Skeletal muscle satellite cell (primary cell): Measurements from ENCODE around the gene PITRM1.
"Not testable (repeated sequence)": the region's sequence is repeated elsewhere in the genome, so short reads cannot be mapped to it uniquely, and the experiment has no call there.

Experiments used
- H3K27me3 ChIP-seq: 2 replicates; pipeline ENCODE4 v1.7.0; 2013; ENCODE audit warnings: low read length; ENCODE audit not compliant: control insufficient read depth, insufficient read depth
- H3K36me3 ChIP-seq: 2 replicates; pipeline ENCODE4 v1.7.0; 2013; ENCODE audit warnings: mild to moderate bottlenecking, control low read depth, low read length; ENCODE audit not compliant: insufficient read depth
- H3K4me1 ChIP-seq: 2 replicates; pipeline ENCODE4 v1.7.0; 2013; ENCODE audit warnings: low read length; ENCODE audit not compliant: control insufficient read depth, insufficient read depth
- H3K4me2 ChIP-seq: 2 replicates; pipeline ENCODE4 v1.7.0; 2013; ENCODE audit warnings: mild to moderate bottlenecking, low read length
- H3K4me3 ChIP-seq: 2 replicates; pipeline ENCODE4 v1.7.0; 2013; ENCODE audit warnings: low read length
- H3K9ac ChIP-seq: 2 replicates; pipeline ENCODE4 v1.7.0; 2013; ENCODE audit warnings: mild to moderate bottlenecking, low read depth, low read length, moderate library complexity
- H3K9me3 ChIP-seq: replicated peaks from 2 replicates; pipeline ENCODE4 v1.7.0; 2013; ENCODE audit warnings: mild to moderate bottlenecking, control low read depth, low read length

Gene PITRM1

GRCh38 chr10:3173171-3173878 is 743 bp upstream of the PITRM1 start:
- H3K27me3 ChIP-seq: peaks cover 32% of the 10 kb centered on the region
- peaks cover 19% of the 10 kb centered on the region for H3K4me1 ChIP-seq
- H3K9me3 ChIP-seq: no peaks in the 10 kb centered on the region
- H3K4me2 ChIP-seq: peak overlapping the region; percentile 86
- no peak overlapping the region for H3K9ac ChIP-seq
- peaks cover 17% of the 10 kb centered on the region for H3K36me3 ChIP-seq
- peak overlapping the region; percentile 65 for H3K4me3 ChIP-seq

DNA sequence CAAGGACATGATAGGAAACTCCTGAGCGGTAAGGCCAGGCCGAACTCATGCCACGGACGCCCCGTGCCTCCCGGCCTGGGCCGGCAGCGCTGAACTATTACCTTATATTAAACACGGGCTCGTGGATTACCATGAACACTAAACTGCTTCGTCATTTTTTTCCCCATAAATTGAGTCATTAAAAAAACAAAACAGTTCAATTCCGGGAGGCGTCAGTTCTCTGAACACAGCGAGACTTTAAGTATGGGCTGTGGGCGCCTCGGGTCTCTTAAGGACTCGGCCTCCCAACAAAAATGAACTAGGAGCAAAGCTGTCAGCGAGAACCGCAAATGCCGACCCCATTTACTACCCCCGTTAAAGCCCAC is 519 bp downstream of the PITRM1 start:
- Histone ChIP-seq H3K4me1 (peaks cover 19% of the 10 kb centered on the region), H3K27me3 (peaks cover 19% of the 10 kb centered on the region), H3K4me3 (peak overlapping the region; percentile 88), H3K4me2 (peak overlapping the region; percentile 83), H3K36me3 (peaks cover 29% of the 10 kb centered on the region), H3K9me3 (no peaks in the 10 kb centered on the region), H3K9ac (peak overlapping the region; percentile 99)

- peaks cover 13% of the 10 kb centered on the region for H3K27me3 ChIP-seq
- peaks cover 34% of the 10 kb centered on the region for H3K36me3 ChIP-seq
- H3K4me1 ChIP-seq: peaks cover 19% of the 10 kb centered on the region
- peak overlapping the region; percentile 83 for H3K4me2 ChIP-seq
- peak overlapping the region; percentile 99 for H3K9ac ChIP-seq
- H3K4me3 ChIP-seq: peak overlapping the region; percentile 88
- not testable (repeated sequence) for H3K9me3 ChIP-seq
Observed at GRCh38 chr10:3171488-3171887, 1.1 kb downstream of the PITRM1 start.

- Histone ChIP-seq H3K4me3 (no peak overlapping the region), H3K27me3 (no peaks in the 10 kb centered on the region), H3K9ac (peak overlapping the region; percentile 14), H3K4me1 (peaks cover 19% of the 10 kb centered on the region), H3K36me3 (peaks cover 52% of the 10 kb centered on the region), H3K9me3 (no peaks in the 10 kb centered on the region), H3K4me2 (peak overlapping the region; percentile 83)
Observed at GRCh38 chr10:3169673-3170072, 2.9 kb downstream of the PITRM1 start.

DNA sequence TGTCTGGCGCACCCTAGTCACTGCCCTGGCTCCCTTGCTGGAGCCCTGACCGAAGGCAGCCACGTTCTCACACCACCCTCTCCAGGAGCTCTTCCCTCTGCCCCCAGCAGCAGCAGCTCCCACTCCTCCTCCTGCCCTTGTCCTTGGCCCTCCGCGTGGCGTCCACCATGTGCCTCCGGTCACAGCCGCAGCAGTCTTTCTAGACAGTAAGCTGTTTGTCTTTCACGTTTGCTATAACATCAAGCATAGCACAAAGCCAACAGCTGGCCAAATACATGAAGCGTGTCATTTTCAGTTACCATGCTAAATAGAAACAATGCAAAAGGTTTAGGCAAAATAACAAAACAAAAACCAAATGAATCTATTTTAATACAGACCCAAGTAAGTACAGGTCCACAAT is 3.3 kb downstream of the PITRM1 start:
- Histone ChIP-seq H3K4me1 (peaks cover 19% of the 10 kb centered on the region), H3K27me3 (no peaks in the 10 kb centered on the region), H3K9ac (no peak overlapping the region), H3K9me3 (no peaks in the 10 kb centered on the region), H3K4me2 (peak overlapping the region; percentile 83), H3K4me3 (no peak overlapping the region), H3K36me3 (peaks cover 56% of the 10 kb centered on the region)

GRCh38 chr10:3167611-3168330 is 4.8 kb downstream of the PITRM1 start:
- H3K9me3 ChIP-seq: no peaks in the 10 kb centered on the region
- H3K4me2 ChIP-seq: no peak overlapping the region
- H3K36me3 ChIP-seq: peaks cover 70% of the 10 kb centered on the region
- H3K9ac ChIP-seq: no peak overlapping the region
- H3K27me3 ChIP-seq: no peaks in the 10 kb centered on the region
- peaks cover 19% of the 10 kb centered on the region for H3K4me1 ChIP-seq
- no peak overlapping the region for H3K4me3 ChIP-seq

- Histone ChIP-seq H3K9me3 (no peaks in the 10 kb centered on the region), H3K4me1 (peaks cover 19% of the 10 kb centered on the region), H3K4me3 (no peak overlapping the region), H3K36me3 (peaks cover 81% of the 10 kb centered on the region), H3K27me3 (no peaks in the 10 kb centered on the region), H3K4me2 (no peak overlapping the region), H3K9ac (no peak overlapping the region)
Observed at GRCh38 chr10:3166496-3167290, 5.9 kb downstream of the PITRM1 start.

DNA sequence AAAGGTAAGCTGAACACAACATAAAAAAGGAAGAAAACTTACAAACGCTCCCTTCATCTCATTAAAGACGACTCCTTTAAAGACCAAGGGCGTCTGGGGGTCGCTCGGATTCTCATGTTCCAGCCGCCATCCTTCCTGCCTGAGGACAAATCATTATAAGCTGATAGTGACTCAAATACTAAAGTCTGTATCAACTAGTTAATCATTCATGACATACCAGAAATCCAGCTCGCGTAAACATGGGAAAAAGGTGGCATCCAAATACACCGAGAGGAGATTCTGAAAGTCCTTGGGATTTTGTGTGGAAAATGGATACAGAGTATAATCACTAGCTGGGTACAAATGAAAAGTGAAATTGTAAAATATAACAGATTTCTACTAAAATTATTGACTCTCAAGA is 7.4 kb downstream of the PITRM1 start:
- H3K4me2 ChIP-seq: no peak overlapping the region
- H3K9ac ChIP-seq: no peak overlapping the region
- H3K27me3 ChIP-seq: no peaks in the 10 kb centered on the region
- peaks cover 92% of the 10 kb centered on the region for H3K36me3 ChIP-seq
- peaks cover 6% of the 10 kb centered on the region for H3K4me1 ChIP-seq
- no peaks in the 10 kb centered on the region for H3K9me3 ChIP-seq
- H3K4me3 ChIP-seq: no peak overlapping the region

GRCh38 chr10:3163879-3164278 is 8.7 kb downstream of the PITRM1 start:
- no peak overlapping the region for H3K4me2 ChIP-seq
- no peak overlapping the region for H3K9ac ChIP-seq
- no peaks in the 10 kb centered on the region for H3K9me3 ChIP-seq
- no peak overlapping the region for H3K4me3 ChIP-seq
- H3K4me1 ChIP-seq: no peaks in the 10 kb centered on the region
- peaks cover 94% of the 10 kb centered on the region for H3K36me3 ChIP-seq
- no peaks in the 10 kb centered on the region for H3K27me3 ChIP-seq

GRCh38 chr10:3162533-3162932 is 10.0 kb downstream of the PITRM1 start:
- Histone ChIP-seq H3K9ac (no peak overlapping the region), H3K9me3 (no peaks in the 10 kb centered on the region), H3K4me2 (no peak overlapping the region), H3K4me3 (no peak overlapping the region), H3K27me3 (no peaks in the 10 kb centered on the region), H3K36me3 (peaks cover 92% of the 10 kb centered on the region), H3K4me1 (no peaks in the 10 kb centered on the region)

DNA sequence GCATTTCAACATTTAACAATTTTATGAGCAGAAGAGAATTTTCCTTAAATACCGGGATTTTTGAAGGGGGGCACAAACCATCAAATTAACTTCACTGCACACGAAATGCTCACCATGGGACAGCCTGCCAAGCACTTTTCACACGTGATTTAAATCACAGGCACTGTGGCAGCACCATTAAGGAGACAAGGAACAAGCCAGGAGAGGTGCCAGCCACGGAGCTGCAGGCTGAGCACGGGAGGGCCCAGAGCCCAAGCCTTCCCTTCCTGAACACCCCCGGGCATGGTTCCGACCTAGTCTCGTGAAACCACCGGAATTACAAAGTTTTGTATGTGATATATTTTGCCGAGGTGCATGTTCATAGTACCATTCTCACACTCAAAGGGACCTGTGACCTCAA is 13.4 kb downstream of the PITRM1 start:
- no peaks in the 10 kb centered on the region for H3K4me1 ChIP-seq
- H3K9ac ChIP-seq: no peak overlapping the region
- H3K36me3 ChIP-seq: peaks cover 93% of the 10 kb centered on the region
- H3K4me3 ChIP-seq: no peak overlapping the region
- H3K27me3 ChIP-seq: no peaks in the 10 kb centered on the region
- H3K9me3 ChIP-seq: no peaks in the 10 kb centered on the region
- H3K4me2 ChIP-seq: no peak overlapping the region
